Measurements from ENCODE around the gene SEMA6A.

Gene SEMA6A

GRCh38 chr5:116423141-116423540 lies 151.5 kb downstream of the SEMA6A start:
- no peak overlapping the region for H3K4me3 ChIP-seq (replicated peaks; ENCODE audit: low read depth, low read length)
- no peak for DNase-seq (ENCODE audit: low read depth)
- no peak for TF ChIP-seq CTCF (IDR thresholded peaks at IDR 0.05; ENCODE audit: low read length, missing control alignments)

GRCh38 chr5:116421080-116421629 lies 153.5 kb downstream of the SEMA6A start:
- H3K4me3 ChIP-seq (replicated peaks; ENCODE audit: low read depth, low read length): no peak overlapping the region
- DNase-seq (ENCODE audit: low read depth): peak; percentile 10
- TF ChIP-seq CTCF (IDR thresholded peaks at IDR 0.05; ENCODE audit: low read length, missing control alignments): no peak

DNA sequence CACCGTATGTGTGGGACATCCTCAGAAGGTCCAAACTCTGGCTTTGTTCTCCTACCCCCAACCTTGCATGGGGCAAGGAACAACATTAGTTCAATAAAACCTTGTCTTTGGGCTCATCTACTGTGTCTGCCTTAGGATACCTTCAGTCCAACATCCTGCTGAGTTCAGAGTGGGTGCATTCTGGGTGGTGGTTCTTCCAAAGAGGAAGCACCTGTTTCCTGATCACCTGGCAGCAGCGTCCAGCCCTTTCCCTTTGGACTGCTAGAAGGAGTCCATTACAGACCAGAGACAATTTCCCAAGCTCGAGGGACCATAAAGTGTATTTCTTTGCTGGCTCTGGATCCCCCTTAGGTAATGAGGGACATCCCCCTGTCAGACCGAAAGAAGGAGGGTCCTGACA lies 154.1 kb downstream of the SEMA6A start:
- DNase-seq (ENCODE audit: low read depth): no peak
- no peak overlapping the region for H3K4me3 ChIP-seq (replicated peaks; ENCODE audit: low read depth, low read length)
- no peak for TF ChIP-seq CTCF (IDR thresholded peaks at IDR 0.05; ENCODE audit: low read length, missing control alignments)

GRCh38 chr5:116419258-116419657 lies 155.4 kb downstream of the SEMA6A start:
- DNase-seq (ENCODE audit: low read depth): no peak

DNA sequence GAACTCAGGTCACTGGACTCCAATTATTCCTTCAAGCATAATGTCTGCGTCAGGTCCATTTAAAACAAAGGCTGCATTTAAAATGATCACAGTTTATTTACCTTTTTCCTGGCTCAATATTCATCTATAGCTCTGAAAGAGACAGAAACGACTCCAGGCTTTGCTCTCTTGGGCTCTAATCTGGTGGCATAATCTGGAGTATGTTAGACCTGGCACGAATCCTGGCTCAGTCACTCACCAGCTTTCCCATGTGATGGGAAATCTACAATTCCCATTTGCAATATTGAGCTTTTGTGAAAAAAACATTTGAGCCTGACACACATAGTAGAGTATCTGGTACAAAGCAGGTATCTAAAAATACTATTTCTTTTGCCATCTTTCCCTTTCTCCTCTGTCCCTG lies 155.8 kb downstream of the SEMA6A start:
- DNase-seq (ENCODE audit: low read depth): no peak
- no peak overlapping the region for H3K4me3 ChIP-seq (replicated peaks; ENCODE audit: low read depth, low read length)
- no peak for TF ChIP-seq CTCF (IDR thresholded peaks at IDR 0.05; ENCODE audit: low read length, missing control alignments)

More at GRCh38 chr5:116419258-116419657, 155.4 kb downstream of the SEMA6A start:
- TF ChIP-seq CTCF (IDR thresholded peaks at IDR 0.05; ENCODE audit: low read length, missing control alignments): no peak
- no peak overlapping the region for H3K4me3 ChIP-seq (replicated peaks; ENCODE audit: low read depth, low read length)

GRCh38 chr5:116418016-116418415 lies 156.6 kb downstream of the SEMA6A start:
- TF ChIP-seq CTCF (IDR thresholded peaks at IDR 0.05; ENCODE audit: low read length, missing control alignments): no peak
- no peak for DNase-seq (ENCODE audit: low read depth)
- no peak overlapping the region for H3K4me3 ChIP-seq (replicated peaks; ENCODE audit: low read depth, low read length)

DNA sequence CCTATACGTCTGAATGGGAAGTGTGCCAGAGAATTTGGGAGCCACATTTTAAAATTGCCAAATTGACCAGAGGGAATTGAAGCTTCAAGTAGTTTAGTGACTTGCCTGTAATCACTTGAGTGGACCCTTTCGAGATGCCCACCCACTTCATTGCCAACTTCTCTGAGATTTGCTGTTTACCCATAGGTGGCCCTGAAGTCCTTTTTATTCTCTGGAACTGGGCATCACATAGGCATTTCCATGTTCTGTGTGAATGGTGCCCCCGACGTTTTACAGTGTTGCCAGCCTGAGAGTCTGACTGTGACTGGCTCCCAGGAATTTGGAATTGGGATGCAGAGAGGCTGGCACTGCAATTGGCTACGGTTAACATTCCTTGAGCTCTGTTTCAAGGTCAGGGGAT lies 158.6 kb downstream of the SEMA6A start:
- H3K4me3 ChIP-seq (replicated peaks; ENCODE audit: low read depth, low read length): no peak overlapping the region
- DNase-seq (ENCODE audit: low read depth): no peak
- no peak for TF ChIP-seq CTCF (IDR thresholded peaks at IDR 0.05; ENCODE audit: low read length, missing control alignments)
